ENCODE measurements around the gene ABHD2.
A peak's percentile ranks its signal among the peaks of the same experiment; 100 is the strongest.

The ABHD2 gene

GRCh38 chr15:89088605-89089315, 504 bp downstream of the ABHD2 start (continued):
- TF ChIP-seq ZNF132 (tag by site-specific recombination; IDR thresholded peaks at IDR 0.05; ENCODE audit: borderline replicate concordance) (no peak), ZNF324 (tag by site-specific recombination; IDR thresholded peaks at IDR 0.05) (no peak), ZNF48 (tag by site-specific recombination; IDR thresholded peaks at IDR 0.05) (no peak), ZNF658 (tag by site-specific recombination; IDR thresholded peaks at IDR 0.05) (no peak), HOXA7 (CRISPR knock-in tag; IDR thresholded peaks at IDR 0.05; ENCODE audit: borderline replicate concordance) (no peak), ZNF701 (tag by site-specific recombination; IDR thresholded peaks at IDR 0.05) (peak; percentile 82), WT1 (tag by site-specific recombination; IDR thresholded peaks at IDR 0.05) (no peak; the same call in 1 of the 2 replicates), ZNF561 (tag by site-specific recombination; IDR thresholded peaks at IDR 0.05; ENCODE audit: borderline replicate concordance) (no peak), ZNF670 (tag by site-specific recombination; IDR thresholded peaks at IDR 0.05; ENCODE audit: low read depth) (no peak), ZNF148 (tag by site-specific recombination; IDR thresholded peaks at IDR 0.05; ENCODE audit: borderline replicate concordance) (no peak), REST (tag by site-specific recombination; IDR thresholded peaks at IDR 0.05) (peak; percentile 83), ZNF112 (tag by site-specific recombination; IDR thresholded peaks at IDR 0.05) (no peak), ELK4 (IDR thresholded peaks at IDR 0.05; ENCODE audit: borderline replicate concordance, low read depth, low read length) (no peak), KLF16 (tag by site-specific recombination; IDR thresholded peaks at IDR 0.05) (no peak), ZSCAN4 (tag by site-specific recombination; IDR thresholded peaks at IDR 0.05) (no peak), ZNF16 (tag by site-specific recombination; IDR thresholded peaks at IDR 0.05; ENCODE audit: low read depth) (no peak), ZBTB49 (tag by site-specific recombination; IDR thresholded peaks at IDR 0.05; ENCODE audit: low read depth) (no peak), ZNF10 (tag by site-specific recombination; IDR thresholded peaks at IDR 0.05) (no peak), ZNF596 (tag by site-specific recombination; IDR thresholded peaks at IDR 0.05) (no peak), TSHZ1 (tag by site-specific recombination; IDR thresholded peaks at IDR 0.05; ENCODE audit: borderline replicate concordance) (no peak), ZNF302 (tag by site-specific recombination; IDR thresholded peaks at IDR 0.05; ENCODE audit: low read depth) (no peak), ZNF558 (tag by site-specific recombination; IDR thresholded peaks at IDR 0.05) (no peak), ZNF521 (tag by site-specific recombination; IDR thresholded peaks at IDR 0.05) (no peak), ZNF211 (tag by site-specific recombination; IDR thresholded peaks at IDR 0.05; ENCODE audit: low read depth) (no peak), ZNF580 (tag by site-specific recombination; IDR thresholded peaks at IDR 0.05) (no peak)

Measured in HEK293 (cell line).